ENCODE results near the gene C8G.

GRCh38 chr9:136957901-136958300 lies 12.9 kb downstream of the C8G start:
- TF ChIP-seq, protein P1, sequence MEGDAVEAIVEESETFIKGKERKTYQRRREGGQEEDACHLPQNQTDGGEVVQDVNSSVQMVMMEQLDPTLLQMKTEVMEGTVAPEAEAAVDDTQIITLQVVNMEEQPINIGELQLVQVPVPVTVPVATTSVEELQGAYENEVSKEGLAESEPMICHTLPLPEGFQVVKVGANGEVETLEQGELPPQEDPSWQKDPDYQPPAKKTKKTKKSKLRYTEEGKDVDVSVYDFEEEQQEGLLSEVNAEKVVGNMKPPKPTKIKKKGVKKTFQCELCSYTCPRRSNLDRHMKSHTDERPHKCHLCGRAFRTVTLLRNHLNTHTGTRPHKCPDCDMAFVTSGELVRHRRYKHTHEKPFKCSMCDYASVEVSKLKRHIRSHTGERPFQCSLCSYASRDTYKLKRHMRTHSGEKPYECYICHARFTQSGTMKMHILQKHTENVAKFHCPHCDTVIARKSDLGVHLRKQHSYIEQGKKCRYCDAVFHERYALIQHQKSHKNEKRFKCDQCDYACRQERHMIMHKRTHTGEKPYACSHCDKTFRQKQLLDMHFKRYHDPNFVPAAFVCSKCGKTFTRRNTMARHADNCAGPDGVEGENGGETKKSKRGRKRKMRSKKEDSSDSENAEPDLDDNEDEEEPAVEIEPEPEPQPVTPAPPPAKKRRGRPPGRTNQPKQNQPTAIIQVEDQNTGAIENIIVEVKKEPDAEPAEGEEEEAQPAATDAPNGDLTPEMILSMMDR (conservative IDR thresholded peaks at IDR 0.05; ENCODE audit: low read depth, low read length): no peak
- TF ChIP-seq MXI1 (IDR thresholded peaks at IDR 0.05; ENCODE audit: borderline replicate concordance, low read depth, low read length): no peak
- no peak for TF ChIP-seq SMC3 (IDR thresholded peaks at IDR 0.05; ENCODE audit: low read depth, low read length)

Measured in IMR-90 (cell line).